OCI-LY1 (cell line): ENCODE results near the gene ZNF264.

Experiments used
- H2AFZ ChIP-seq: fragments of 200-600 bp; sonication (generic), shearing (Covaris generic); 2 replicates; pipeline ENCODE4 v1.6.0; 2014; ENCODE audit warnings: antibody characterized with exemption, mild to moderate bottlenecking, low read length
- H3F3A ChIP-seq: fragments of 200-600 bp; sonication (generic), shearing (Covaris generic); 2 replicates; pipeline ENCODE4 v1.6.0; 2014; ENCODE audit warnings: mild to moderate bottlenecking, antibody characterized with exemption, low read length, moderate library complexity; ENCODE audit not compliant: insufficient read depth
- H3K27ac ChIP-seq: fragments of 200-600 bp; sonication (generic); 2 replicates; pipeline ENCODE4 v1.5.1; 2014; ENCODE audit warnings: low read length, mixed run types, mild to moderate bottlenecking, low read depth; ENCODE audit not compliant: poor library complexity, severe bottlenecking
- H3K27me3 ChIP-seq: fragments of 200-600 bp; sonication (generic); 2 replicates; pipeline ENCODE4 v1.6.0; 2014; ENCODE audit warnings: antibody characterized with exemption, mild to moderate bottlenecking, low read length, moderate library complexity; ENCODE audit not compliant: insufficient read depth
- H3K36me3 ChIP-seq: fragments of 200-600 bp; sonication (generic); 2 replicates; pipeline ENCODE4 v1.6.1; 2014; ENCODE audit warnings: mild to moderate bottlenecking, antibody characterized with exemption, low read length, moderate library complexity, mixed read lengths; ENCODE audit not compliant: insufficient read depth
- H3K4me1 ChIP-seq: fragments of 200-600 bp; sonication (generic); 2 replicates; pipeline ENCODE4 v1.5.1; 2014; ENCODE audit warnings: mild to moderate bottlenecking, low read length, moderate library complexity; ENCODE audit not compliant: insufficient read depth, severe bottlenecking
- H3K4me2 ChIP-seq: fragments of 200-600 bp; sonication (generic), shearing (Covaris generic); 2 replicates; pipeline ENCODE4 v1.6.1; 2014; ENCODE audit warnings: low read length
- H3K4me3 ChIP-seq: fragments of 200-600 bp; sonication (generic); 2 replicates; pipeline ENCODE4 v1.5.1; 2014; ENCODE audit warnings: low read length, low read depth, mild to moderate bottlenecking, mixed read lengths; ENCODE audit not compliant: poor library complexity, severe bottlenecking
- H3K79me2 ChIP-seq: fragments of 200-600 bp; shearing (Covaris generic); 2 replicates; pipeline ENCODE4 v1.6.1; 2016; ENCODE audit warnings: mixed run types, low read length, mixed read lengths; ENCODE audit not compliant: insufficient read depth
- H3K9ac ChIP-seq: fragments of 200-600 bp; sonication (generic), shearing (Covaris generic); 2 replicates; pipeline ENCODE4 v1.6.1; 2014; ENCODE audit warnings: mild to moderate bottlenecking, low read length, mixed read lengths
- H3K9me2 ChIP-seq: fragments of 200-600 bp; sonication (generic), shearing (Covaris generic); 2 replicates; pipeline ENCODE4 v1.6.1; 2014; ENCODE audit warnings: low read depth, mild to moderate bottlenecking, low read length, mixed read lengths
- H3K9me3 ChIP-seq: fragments of 200-600 bp; shearing (Covaris generic); 2 replicates; pipeline ENCODE4 v1.6.1; 2014; ENCODE audit warnings: low read length, mixed read lengths
- H4K20me1 ChIP-seq: fragments of 200-600 bp; sonication (generic), shearing (Covaris generic); 2 replicates; pipeline ENCODE4 v1.6.0; 2016; ENCODE audit warnings: mild to moderate bottlenecking, low read length; ENCODE audit not compliant: insufficient read depth
- CTCF ChIP-seq: fragments of 200-600 bp; sonication (generic), shearing (Covaris generic); IDR thresholded peaks from 2 replicates; pipeline ENCODE4 v1.5.1; 2017; ENCODE audit warnings: mild to moderate bottlenecking, antibody characterized with exemption, low read length, moderate library complexity, mixed read lengths
- EZH2 ChIP-seq: fragments of 200-600 bp; sonication (generic), shearing (Covaris generic); IDR thresholded peaks from 2 replicates; pipeline ENCODE4 v1.8.0; 2017; ENCODE audit warnings: borderline replicate concordance, mixed run types, mild to moderate bottlenecking, antibody characterized with exemption, low read length, moderate library complexity, mixed read lengths

ZNF264 gene

GRCh38 chr19:57233207-57233606 is 41.9 kb downstream of the ZNF264 start:
- TF ChIP-seq CTCF = no peak
- no peak for TF ChIP-seq EZH2
- Histone ChIP-seq H3K4me3 (no peak overlapping the region), H3K4me2 (no peak overlapping the region), H3F3A (no peaks in the 10 kb centered on the region), H3K79me2 (no peaks in the 10 kb centered on the region), H2AFZ (no peak overlapping the region), H3K9me3 (no peaks in the 10 kb centered on the region), H3K9ac (no peak overlapping the region), H3K27ac (no peak overlapping the region), H3K4me1 (peaks cover 5% of the 10 kb centered on the region), H3K27me3 (peaks cover 4% of the 10 kb centered on the region; the same call in 1 of the 2 replicates), H3K36me3 (no peaks in the 10 kb centered on the region), H4K20me1 (no peaks in the 10 kb centered on the region), H3K9me2 (no peaks in the 10 kb centered on the region)

GRCh38 chr19:57239982-57240310 is 48.6 kb downstream of the ZNF264 start:
- Histone ChIP-seq H3K4me1 (peaks cover 21% of the 10 kb centered on the region), H3K27me3 (no peaks in the 10 kb centered on the region), H3K9me2 (no peaks in the 10 kb centered on the region), H3K27ac (no peak overlapping the region), H3K36me3 (peaks cover 14% of the 10 kb centered on the region), H2AFZ (peak overlapping the region; percentile 90), H3K9ac (peak overlapping the region; percentile 45; the same call in 1 of the 2 replicates), H3K4me2 (peak overlapping the region; percentile 97), H3K4me3 (peak overlapping the region; percentile 76), H3K9me3 (no peaks in the 10 kb centered on the region), H3F3A (no peaks in the 10 kb centered on the region), H3K79me2 (peaks cover 22% of the 10 kb centered on the region), H4K20me1 (no peaks in the 10 kb centered on the region)
- TF ChIP-seq EZH2 = no peak
- TF ChIP-seq CTCF = no peak

GRCh38 chr19:57240311-57241090 is 49.2 kb downstream of the ZNF264 start, which contains the start of gene ZNF805:
Gene ZNF805 (plus strand): TSS chr19:57240632. CDS start chr19:57240892, 260 bp downstream.
- Histone ChIP-seq H3K36me3 (peaks cover 18% of the 10 kb centered on the region), H3K9ac (peak within 1 kb of the TSS; percentile 96), H3K79me2 (peaks cover 22% of the 10 kb centered on the region), H2AFZ (peak within 1 kb of the TSS; percentile 90), H3K9me3 (no peaks in the 10 kb centered on the region), H3K9me2 (no peaks in the 10 kb centered on the region), H3F3A (no peaks in the 10 kb centered on the region), H4K20me1 (no peaks in the 10 kb centered on the region), H3K27ac (peak within 1 kb of the TSS; percentile 24), H3K4me1 (peaks cover 21% of the 10 kb centered on the region), H3K4me3 (peak within 1 kb of the TSS; percentile 76), H3K4me2 (peak within 1 kb of the TSS; percentile 97), H3K27me3 (no peaks in the 10 kb centered on the region)
- TF ChIP-seq CTCF (no peak), EZH2 (no peak)
